GM23338 (cell line): ENCODE measurements around the gene AAR2. TPM values are rescaled to one million over a fixed set of nuclear protein-coding genes. Genes with fewer than 3 reads are reported as not detected.
A peak's percentile ranks its signal among the peaks of the same experiment; 100 is the strongest.

Source experiments
- ATAC-seq: fragments of 200-7000 bp; cut with Tn5 transposase; 3 replicates; pipeline ENCODE4 v1.9.1; 2020
- DNase-seq: peaks from one replicate; pipeline ENCODE4 v3.0.0-alpha.2; 2015; ENCODE audit warnings: low spot score
- H2AFZ ChIP-seq: fragments of 200-600 bp; sonication (generic); 2 replicates; pipeline ENCODE4 v1.8.0; 2016; ENCODE audit warnings: antibody characterized with exemption, mild to moderate bottlenecking, moderate library complexity
- H3F3A ChIP-seq: fragments of 200-600 bp; sonication (generic); replicated peaks from 2 replicates; pipeline ENCODE4 v1.8.0; 2017; ENCODE audit warnings: antibody characterized with exemption, mixed run types, low read depth
- H3K27ac ChIP-seq: fragments of 200-600 bp; sonication (generic); 2 replicates; pipeline ENCODE4 v1.6.1; 2016; ENCODE audit warnings: low read depth
- H3K27me3 ChIP-seq: fragments of 200-600 bp; sonication (generic); 2 replicates; pipeline ENCODE4 v1.8.0; 2016; ENCODE audit warnings: mild to moderate bottlenecking, mixed run types, moderate library complexity; ENCODE audit not compliant: insufficient read depth
- H3K36me3 ChIP-seq: fragments of 200-600 bp; sonication (generic); 2 replicates; pipeline ENCODE4 v1.8.0; 2016; ENCODE audit warnings: mild to moderate bottlenecking; ENCODE audit not compliant: insufficient read depth
- H3K4me1 ChIP-seq: fragments of 200-600 bp; sonication (generic); 2 replicates; pipeline ENCODE4 v1.8.0; 2016; ENCODE audit warnings: mild to moderate bottlenecking, moderate library complexity; ENCODE audit not compliant: insufficient read depth
- H3K4me2 ChIP-seq: fragments of 200-600 bp; sonication (generic); 2 replicates; pipeline ENCODE4 v1.7.1; 2017; ENCODE audit warnings: mixed run types
- H3K4me3 ChIP-seq: fragments of 200-600 bp; sonication (generic); 2 replicates; pipeline ENCODE4 v1.6.1; 2016; ENCODE audit warnings: mixed run types
- H3K79me2 ChIP-seq: fragments of 200-600 bp; sonication (generic); replicated peaks from 2 replicates; pipeline ENCODE4 v1.8.0; 2017; ENCODE audit warnings: mild to moderate bottlenecking; ENCODE audit not compliant: insufficient read depth
- H3K9me2 ChIP-seq: fragments of 200-600 bp; sonication (generic); 2 replicates; pipeline ENCODE4 v1.8.0; 2017; ENCODE audit not compliant: insufficient read depth
- H4K20me1 ChIP-seq: fragments of 200-600 bp; sonication (generic); replicated peaks from 2 replicates; pipeline ENCODE4 v1.8.0; 2017; ENCODE audit warnings: mild to moderate bottlenecking; ENCODE audit not compliant: insufficient read depth
- H3K27ac Mint-ChIP-seq: 2 replicates; pipeline ENCODE4 v1.8.0; 2020; ENCODE audit warnings: inconsistent platforms, mild to moderate bottlenecking, moderate library complexity, mixed read lengths
- H3K27me3 Mint-ChIP-seq: 3 replicates; pipeline ENCODE4 v1.8.0; 2022; ENCODE audit warnings: low read depth, mild to moderate bottlenecking, moderate library complexity, mixed read lengths, inconsistent platforms; ENCODE audit not compliant: insufficient read depth, poor library complexity
- H3K36me3 Mint-ChIP-seq: 3 replicates; pipeline ENCODE4 v1.8.0; 2021; ENCODE audit warnings: low read depth, mild to moderate bottlenecking, inconsistent platforms, moderate library complexity, mixed read lengths
- H3K4me1 Mint-ChIP-seq: 3 replicates; pipeline ENCODE4 v1.8.0; 2020; ENCODE audit warnings: mild to moderate bottlenecking, inconsistent platforms, mixed read lengths
- H3K4me3 Mint-ChIP-seq: 3 replicates; pipeline ENCODE4 v1.8.0; 2021; ENCODE audit warnings: moderate library complexity, mild to moderate bottlenecking, inconsistent platforms, mixed read lengths
- H3K9me3 Mint-ChIP-seq: 3 replicates; pipeline ENCODE4 v1.8.0; 2020; ENCODE audit warnings: moderate library complexity, mild to moderate bottlenecking, inconsistent platforms, mixed read lengths
- CREB1 ChIP-seq: fragments of 250-450 bp; sonication (Bioruptor Pico); IDR thresholded peaks from 2 replicates; pipeline ENCODE4 v1.5.0; 2020; ENCODE audit warnings: low read depth, mild to moderate bottlenecking, moderate library complexity
- EZH2 ChIP-seq: fragments of 200-600 bp; sonication (generic); IDR thresholded peaks from one replicate; pipeline ENCODE4 v1.8.0; 2017; ENCODE audit warnings: antibody characterized with exemption, mild to moderate bottlenecking, low read depth; ENCODE audit not compliant: unreplicated experiment
- EZH2phosphoT487 ChIP-seq: fragments of 200-600 bp; sonication (generic); IDR thresholded peaks from one replicate; pipeline ENCODE4 v1.8.1; 2018; ENCODE audit warnings: antibody characterized with exemption; ENCODE audit not compliant: unreplicated experiment
- JUNB ChIP-seq: IDR thresholded peaks from one replicate; pipeline ENCODE4 v1.6.1; 2016; ENCODE audit warnings: antibody characterized with exemption; ENCODE audit not compliant: unreplicated experiment
- NANOG ChIP-seq: IDR thresholded peaks from 2 replicates; pipeline ENCODE4 v1.6.1; 2016; ENCODE audit warnings: antibody characterized with exemption, borderline replicate concordance
- POLR2AphosphoS5 ChIP-seq: IDR thresholded peaks from 2 replicates; pipeline ENCODE4 v1.6.1; 2016; ENCODE audit warnings: antibody characterized with exemption, low read depth
- STAT1 ChIP-seq: IDR thresholded peaks from one replicate; pipeline ENCODE4 v1.6.1; 2016; ENCODE audit warnings: antibody characterized with exemption; ENCODE audit not compliant: unreplicated experiment
- ZNF114 ChIP-seq: fragments of 250-450 bp; sonication (Bioruptor Pico); IDR thresholded peaks from 2 replicates; pipeline ENCODE4 v1.5.0; 2020; ENCODE audit warnings: mild to moderate bottlenecking, moderate library complexity
- ZNF331 ChIP-seq: fragments of 250-450 bp; sonication (Bioruptor Pico); IDR thresholded peaks from 2 replicates; pipeline ENCODE4 v1.5.0; 2020; ENCODE audit warnings: low read depth, mild to moderate bottlenecking, moderate library complexity
- polyA plus RNA-seq: library from polyadenylated mRNA; unstranded; fragments of >200 nt; fragmentation: Nextera tagmentation; extraction: Ambion mirVana; gene quantifications from 2 replicates; pipeline ENCODE4 v1.2.1, GENCODE V29; 2016
- total RNA-seq: library from RNA; depleted of rRNA; stranded (reverse); fragments of >200 nt; shearing (Covaris generic); gene quantifications from 2 replicates; pipeline ENCODE4 v1.2.3, GENCODE V29; 2014
- TF ChIP-seq, protein P1 (sequence below): IDR thresholded peaks from 2 replicates; pipeline ENCODE4 v1.6.1; 2016; ENCODE audit warnings: antibody characterized with exemption
- TF ChIP-seq, protein P2 (sequence below), 2 experiments: fragments of 200-600 bp in 1 of 2; sonication (generic) in 1 of 2; conservative IDR thresholded peaks; 2 replicates each; pipeline versions ENCODE4 v1.5.1 to v1.6.1; 2016 to 2017; ENCODE audit warnings: antibody characterized with exemption in 2 of 2, low read depth in 2 of 2, mild to moderate bottlenecking in 2 of 2, moderate library complexity in 1 of 2
- TF ChIP-seq, protein P3 (sequence below): fragments of 250-450 bp; sonication (Bioruptor Pico); IDR thresholded peaks from 2 replicates; pipeline ENCODE4 v1.5.0; 2020; ENCODE audit warnings: mild to moderate bottlenecking, moderate library complexity
- TF ChIP-seq, protein P4 (sequence below): IDR thresholded peaks from one replicate; pipeline ENCODE4 v1.6.1; 2018; ENCODE audit warnings: antibody characterized with exemption; ENCODE audit not compliant: unreplicated experiment

Gene AAR2
- total and polyA plus RNA-seq, 2 experiments from 2014 or later = 15.8 to 32.6 TPM

DNA sequence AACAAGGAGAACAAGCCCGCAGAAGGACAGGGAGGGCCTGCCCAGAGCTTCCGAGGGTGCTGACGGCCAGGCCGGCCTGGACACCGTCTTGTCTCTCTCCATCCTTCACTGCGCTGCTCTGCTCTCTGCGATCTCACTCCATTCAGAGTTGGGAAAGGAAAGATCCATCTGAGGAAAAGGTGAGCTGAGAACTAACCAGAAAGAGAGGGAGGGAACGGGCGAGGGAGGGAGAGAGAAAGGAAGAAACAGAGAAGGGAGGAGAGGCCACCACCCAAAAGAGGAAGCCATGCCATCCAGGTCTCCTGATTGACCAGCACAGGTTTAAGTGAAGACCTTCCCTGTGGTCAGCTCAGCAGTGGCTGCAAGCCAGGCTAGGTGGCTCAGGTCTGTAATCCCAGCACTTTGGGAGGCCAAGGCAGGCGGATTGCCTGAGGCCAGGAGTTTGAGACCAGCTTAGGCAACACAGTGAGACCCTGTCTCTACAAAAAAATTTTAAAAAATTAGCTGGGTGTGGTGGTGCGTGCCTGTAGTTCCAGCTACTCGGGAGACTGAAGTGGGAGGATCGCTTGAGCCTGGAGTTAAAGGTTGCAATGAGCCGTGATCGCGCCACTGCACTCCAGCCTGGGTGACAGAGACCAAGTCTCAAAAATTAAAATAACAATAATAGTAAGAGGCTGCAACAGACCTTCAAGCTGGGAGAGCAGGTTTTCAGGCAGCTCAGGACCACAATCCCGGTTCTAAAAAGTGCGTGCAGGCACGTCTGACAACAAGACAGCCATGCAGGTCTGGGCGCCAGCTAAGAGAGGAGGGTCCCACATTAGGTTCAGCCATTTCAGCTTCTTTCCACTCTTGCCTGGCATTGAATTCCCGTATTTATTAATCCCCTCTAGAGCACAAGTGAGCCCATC, 35.6 kb downstream of the AAR2 start:
- DNase-seq = no peak
- Mint-ChIP-seq H3K9me3 (no peaks in the 10 kb centered on the region), H3K36me3 (no peaks in the 10 kb centered on the region), H3K4me1 (peaks cover 48% of the 10 kb centered on the region), H3K27ac (no peak overlapping the region), H3K27me3 (peaks cover 11% of the 10 kb centered on the region), H3K4me3 (peak overlapping the region; percentile 17; the same call in 2 of the 3 replicates)
- H3K4me1 ChIP-seq = no peaks in the 10 kb centered on the region; the same call in 1 of the 2 replicates
- H3K36me3 ChIP-seq = no peaks in the 10 kb centered on the region
- ATAC-seq = no peak
- H3K27ac ChIP-seq = no peak overlapping the region
- peak overlapping the region; percentile 78 for H2AFZ ChIP-seq
- no peaks in the 10 kb centered on the region for H3K27me3 ChIP-seq
- no peaks in the 10 kb centered on the region for H3F3A ChIP-seq
- no peaks in the 10 kb centered on the region for H3K9me2 ChIP-seq
- H4K20me1 ChIP-seq = no peaks in the 10 kb centered on the region
- H3K4me3 ChIP-seq = no peak overlapping the region
- no peak overlapping the region for H3K4me2 ChIP-seq
- no peaks in the 10 kb centered on the region for H3K79me2 ChIP-seq
- TF ChIP-seq, protein P1, sequence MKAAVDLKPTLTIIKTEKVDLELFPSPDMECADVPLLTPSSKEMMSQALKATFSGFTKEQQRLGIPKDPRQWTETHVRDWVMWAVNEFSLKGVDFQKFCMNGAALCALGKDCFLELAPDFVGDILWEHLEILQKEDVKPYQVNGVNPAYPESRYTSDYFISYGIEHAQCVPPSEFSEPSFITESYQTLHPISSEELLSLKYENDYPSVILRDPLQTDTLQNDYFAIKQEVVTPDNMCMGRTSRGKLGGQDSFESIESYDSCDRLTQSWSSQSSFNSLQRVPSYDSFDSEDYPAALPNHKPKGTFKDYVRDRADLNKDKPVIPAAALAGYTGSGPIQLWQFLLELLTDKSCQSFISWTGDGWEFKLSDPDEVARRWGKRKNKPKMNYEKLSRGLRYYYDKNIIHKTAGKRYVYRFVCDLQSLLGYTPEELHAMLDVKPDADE = no peak
- TF ChIP-seq, protein P2, sequence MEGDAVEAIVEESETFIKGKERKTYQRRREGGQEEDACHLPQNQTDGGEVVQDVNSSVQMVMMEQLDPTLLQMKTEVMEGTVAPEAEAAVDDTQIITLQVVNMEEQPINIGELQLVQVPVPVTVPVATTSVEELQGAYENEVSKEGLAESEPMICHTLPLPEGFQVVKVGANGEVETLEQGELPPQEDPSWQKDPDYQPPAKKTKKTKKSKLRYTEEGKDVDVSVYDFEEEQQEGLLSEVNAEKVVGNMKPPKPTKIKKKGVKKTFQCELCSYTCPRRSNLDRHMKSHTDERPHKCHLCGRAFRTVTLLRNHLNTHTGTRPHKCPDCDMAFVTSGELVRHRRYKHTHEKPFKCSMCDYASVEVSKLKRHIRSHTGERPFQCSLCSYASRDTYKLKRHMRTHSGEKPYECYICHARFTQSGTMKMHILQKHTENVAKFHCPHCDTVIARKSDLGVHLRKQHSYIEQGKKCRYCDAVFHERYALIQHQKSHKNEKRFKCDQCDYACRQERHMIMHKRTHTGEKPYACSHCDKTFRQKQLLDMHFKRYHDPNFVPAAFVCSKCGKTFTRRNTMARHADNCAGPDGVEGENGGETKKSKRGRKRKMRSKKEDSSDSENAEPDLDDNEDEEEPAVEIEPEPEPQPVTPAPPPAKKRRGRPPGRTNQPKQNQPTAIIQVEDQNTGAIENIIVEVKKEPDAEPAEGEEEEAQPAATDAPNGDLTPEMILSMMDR (conservative IDR thresholded peaks at IDR 0.05; ENCODE audit: low read depth in 2 of 2) = no peak
- no peak for TF ChIP-seq JUNB
- no peak for TF ChIP-seq POLR2AphosphoS5
- TF ChIP-seq EZH2phosphoT487 = no peak
- no peak for TF ChIP-seq ZNF331
- no peak for TF ChIP-seq NANOG
- TF ChIP-seq ZNF114 (CRISPR knock-in tag) = no peak
- no peak for TF ChIP-seq EZH2
- TF ChIP-seq, protein P3, sequence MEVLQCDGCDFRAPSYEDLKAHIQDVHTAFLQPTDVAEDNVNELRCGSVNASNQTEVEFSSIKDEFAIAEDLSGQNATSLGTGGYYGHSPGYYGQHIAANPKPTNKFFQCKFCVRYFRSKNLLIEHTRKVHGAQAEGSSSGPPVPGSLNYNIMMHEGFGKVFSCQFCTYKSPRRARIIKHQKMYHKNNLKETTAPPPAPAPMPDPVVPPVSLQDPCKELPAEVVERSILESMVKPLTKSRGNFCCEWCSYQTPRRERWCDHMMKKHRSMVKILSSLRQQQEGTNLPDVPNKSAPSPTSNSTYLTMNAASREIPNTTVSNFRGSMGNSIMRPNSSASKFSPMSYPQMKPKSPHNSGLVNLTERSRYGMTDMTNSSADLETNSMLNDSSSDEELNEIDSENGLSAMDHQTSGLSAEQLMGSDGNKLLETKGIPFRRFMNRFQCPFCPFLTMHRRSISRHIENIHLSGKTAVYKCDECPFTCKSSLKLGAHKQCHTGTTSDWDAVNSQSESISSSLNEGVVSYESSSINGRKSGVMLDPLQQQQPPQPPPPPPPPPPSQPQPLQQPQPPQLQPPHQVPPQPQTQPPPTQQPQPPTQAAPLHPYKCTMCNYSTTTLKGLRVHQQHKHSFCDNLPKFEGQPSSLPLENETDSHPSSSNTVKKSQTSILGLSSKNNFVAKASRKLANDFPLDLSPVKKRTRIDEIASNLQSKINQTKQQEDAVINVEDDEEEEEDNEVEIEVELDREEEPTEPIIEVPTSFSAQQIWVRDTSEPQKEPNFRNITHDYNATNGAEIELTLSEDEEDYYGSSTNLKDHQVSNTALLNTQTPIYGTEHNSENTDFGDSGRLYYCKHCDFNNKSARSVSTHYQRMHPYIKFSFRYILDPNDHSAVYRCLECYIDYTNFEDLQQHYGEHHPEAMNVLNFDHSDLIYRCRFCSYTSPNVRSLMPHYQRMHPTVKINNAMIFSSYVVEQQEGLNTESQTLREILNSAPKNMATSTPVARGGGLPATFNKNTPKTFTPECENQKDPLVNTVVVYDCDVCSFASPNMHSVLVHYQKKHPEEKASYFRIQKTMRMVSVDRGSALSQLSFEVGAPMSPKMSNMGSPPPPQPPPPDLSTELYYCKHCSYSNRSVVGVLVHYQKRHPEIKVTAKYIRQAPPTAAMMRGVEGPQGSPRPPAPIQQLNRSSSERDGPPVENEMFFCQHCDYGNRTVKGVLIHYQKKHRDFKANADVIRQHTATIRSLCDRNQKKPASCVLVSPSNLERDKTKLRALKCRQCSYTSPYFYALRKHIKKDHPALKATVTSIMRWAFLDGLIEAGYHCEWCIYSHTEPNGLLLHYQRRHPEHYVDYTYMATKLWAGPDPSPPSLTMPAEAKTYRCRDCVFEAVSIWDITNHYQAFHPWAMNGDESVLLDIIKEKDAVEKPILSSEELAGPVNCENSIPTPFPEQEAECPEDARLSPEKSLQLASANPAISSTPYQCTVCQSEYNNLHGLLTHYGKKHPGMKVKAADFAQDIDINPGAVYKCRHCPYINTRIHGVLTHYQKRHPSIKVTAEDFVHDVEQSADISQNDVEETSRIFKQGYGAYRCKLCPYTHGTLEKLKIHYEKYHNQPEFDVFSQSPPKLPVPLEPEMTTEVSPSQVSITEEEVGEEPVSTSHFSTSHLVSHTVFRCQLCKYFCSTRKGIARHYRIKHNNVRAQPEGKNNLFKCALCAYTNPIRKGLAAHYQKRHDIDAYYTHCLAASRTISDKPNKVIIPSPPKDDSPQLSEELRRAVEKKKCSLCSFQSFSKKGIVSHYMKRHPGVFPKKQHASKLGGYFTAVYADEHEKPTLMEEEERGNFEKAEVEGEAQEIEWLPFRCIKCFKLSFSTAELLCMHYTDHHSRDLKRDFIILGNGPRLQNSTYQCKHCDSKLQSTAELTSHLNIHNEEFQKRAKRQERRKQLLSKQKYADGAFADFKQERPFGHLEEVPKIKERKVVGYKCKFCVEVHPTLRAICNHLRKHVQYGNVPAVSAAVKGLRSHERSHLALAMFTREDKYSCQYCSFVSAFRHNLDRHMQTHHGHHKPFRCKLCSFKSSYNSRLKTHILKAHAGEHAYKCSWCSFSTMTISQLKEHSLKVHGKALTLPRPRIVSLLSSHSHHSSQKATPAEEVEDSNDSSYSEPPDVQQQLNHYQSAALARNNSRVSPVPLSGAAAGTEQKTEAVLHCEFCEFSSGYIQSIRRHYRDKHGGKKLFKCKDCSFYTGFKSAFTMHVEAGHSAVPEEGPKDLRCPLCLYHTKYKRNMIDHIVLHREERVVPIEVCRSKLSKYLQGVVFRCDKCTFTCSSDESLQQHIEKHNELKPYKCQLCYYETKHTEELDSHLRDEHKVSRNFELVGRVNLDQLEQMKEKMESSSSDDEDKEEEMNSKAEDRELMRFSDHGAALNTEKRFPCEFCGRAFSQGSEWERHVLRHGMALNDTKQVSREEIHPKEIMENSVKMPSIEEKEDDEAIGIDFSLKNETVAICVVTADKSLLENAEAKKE (CRISPR knock-in tag) = no peak
- TF ChIP-seq, protein P4, sequence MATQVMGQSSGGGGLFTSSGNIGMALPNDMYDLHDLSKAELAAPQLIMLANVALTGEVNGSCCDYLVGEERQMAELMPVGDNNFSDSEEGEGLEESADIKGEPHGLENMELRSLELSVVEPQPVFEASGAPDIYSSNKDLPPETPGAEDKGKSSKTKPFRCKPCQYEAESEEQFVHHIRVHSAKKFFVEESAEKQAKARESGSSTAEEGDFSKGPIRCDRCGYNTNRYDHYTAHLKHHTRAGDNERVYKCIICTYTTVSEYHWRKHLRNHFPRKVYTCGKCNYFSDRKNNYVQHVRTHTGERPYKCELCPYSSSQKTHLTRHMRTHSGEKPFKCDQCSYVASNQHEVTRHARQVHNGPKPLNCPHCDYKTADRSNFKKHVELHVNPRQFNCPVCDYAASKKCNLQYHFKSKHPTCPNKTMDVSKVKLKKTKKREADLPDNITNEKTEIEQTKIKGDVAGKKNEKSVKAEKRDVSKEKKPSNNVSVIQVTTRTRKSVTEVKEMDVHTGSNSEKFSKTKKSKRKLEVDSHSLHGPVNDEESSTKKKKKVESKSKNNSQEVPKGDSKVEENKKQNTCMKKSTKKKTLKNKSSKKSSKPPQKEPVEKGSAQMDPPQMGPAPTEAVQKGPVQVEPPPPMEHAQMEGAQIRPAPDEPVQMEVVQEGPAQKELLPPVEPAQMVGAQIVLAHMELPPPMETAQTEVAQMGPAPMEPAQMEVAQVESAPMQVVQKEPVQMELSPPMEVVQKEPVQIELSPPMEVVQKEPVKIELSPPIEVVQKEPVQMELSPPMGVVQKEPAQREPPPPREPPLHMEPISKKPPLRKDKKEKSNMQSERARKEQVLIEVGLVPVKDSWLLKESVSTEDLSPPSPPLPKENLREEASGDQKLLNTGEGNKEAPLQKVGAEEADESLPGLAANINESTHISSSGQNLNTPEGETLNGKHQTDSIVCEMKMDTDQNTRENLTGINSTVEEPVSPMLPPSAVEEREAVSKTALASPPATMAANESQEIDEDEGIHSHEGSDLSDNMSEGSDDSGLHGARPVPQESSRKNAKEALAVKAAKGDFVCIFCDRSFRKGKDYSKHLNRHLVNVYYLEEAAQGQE = no peak
- no peak for TF ChIP-seq STAT1
- TF ChIP-seq CREB1 (CRISPR knock-in tag) = no peak
